Measurements from ENCODE around the gene PDAP1.
"Not testable (repeated sequence)": the region's sequence is repeated elsewhere in the genome, so short reads cannot be mapped to it uniquely, and the experiment has no call there.

The PDAP1 gene

GRCh38 chr7:99374111-99375064 is 34.0 kb downstream of the PDAP1 start, which contains the start of gene ARPC1B:
Gene ARPC1B (plus strand): TSS chr7:99374730. CDS start chr7:99385715, 10,985 bp downstream.
- peak; percentile 86 to 89 for DNase-seq

GRCh38 chr7:99373091-99374066 is 35.0 kb downstream of the PDAP1 start:
- DNase-seq = no peak

GRCh38 chr7:99372275-99373090 is 35.9 kb downstream of the PDAP1 start:
- no peak for DNase-seq

GRCh38 chr7:99371376-99371920 is 36.9 kb downstream of the PDAP1 start:
- DNase-seq = no peak

GRCh38 chr7:99369767-99370391 is 38.5 kb downstream of the PDAP1 start:
- DNase-seq = no peak

- DNase-seq = no peak
These were observed 39.5 kb downstream of the PDAP1 start for GRCh38 chr7:99368750-99369389.

GRCh38 chr7:99366646-99367045 is 41.8 kb downstream of the PDAP1 start:
- DNase-seq = no peak

GRCh38 chr7:99365318-99366141 is 42.9 kb downstream of the PDAP1 start:
- peak; percentile 69 to 74 for DNase-seq

- DNase-seq = no peak
These were observed 45.1 kb downstream of the PDAP1 start for GRCh38 chr7:99363286-99363685.

- DNase-seq = no peak
These were observed 45.6 kb downstream of the PDAP1 start for GRCh38 chr7:99362801-99363200.

GRCh38 chr7:99359465-99360154 is 48.8 kb downstream of the PDAP1 start:
- DNase-seq = no peak

GRCh38 chr7:99358521-99358920 is 49.9 kb downstream of the PDAP1 start:
- DNase-seq = not testable (repeated sequence)

- no peak for DNase-seq
These were observed 50.5 kb downstream of the PDAP1 start for GRCh38 chr7:99357701-99358490.

GRCh38 chr7:99355098-99355497 is 53.3 kb downstream of the PDAP1 start:
- no peak for DNase-seq

- DNase-seq = no peak
These were observed 56.1 kb downstream of the PDAP1 start for GRCh38 chr7:99352247-99352646.

- DNase-seq = not testable (repeated sequence)
These were observed 57.8 kb downstream of the PDAP1 start for GRCh38 chr7:99350641-99351040.
